Brain microvascular endothelial cell (primary cell): ENCODE measurements around the gene TMEM63A.

ENCODE experiments used
- DNase-seq: peaks from one replicate; pipeline ENCODE4 v3.0.0-alpha.2; 2020
- H3K27ac ChIP-seq: fragments of 250-450 bp; sonication (Bioruptor Pico); 2 replicates; pipeline ENCODE4 v1.5.1; 2020; ENCODE audit warnings: mild to moderate bottlenecking, moderate library complexity
- H3K27me3 ChIP-seq: fragments of 250-450 bp; sonication (Bioruptor Pico); replicated peaks from 2 replicates; pipeline ENCODE4 v1.5.1; 2020; ENCODE audit warnings: mild to moderate bottlenecking
- H3K36me3 ChIP-seq: fragments of 250-450 bp; sonication (Bioruptor Pico); replicated peaks from 2 replicates; pipeline ENCODE4 v1.5.1; 2020; ENCODE audit warnings: mild to moderate bottlenecking
- H3K4me3 ChIP-seq: 2 replicates; pipeline ENCODE4 v1.5.1; 2011; ENCODE audit warnings: low read depth, mild to moderate bottlenecking, control low read depth, low read length, moderate library complexity
- in situ Hi-C: cut with HindIII; loops from 2 replicates; pipeline ENCODE4 v1.10.0; 2017; ENCODE audit warnings: low sequenced_read_pairs, low pct_ligation_motif_present
- TF ChIP-seq, protein P1 (sequence below): IDR thresholded peaks from 2 replicates; pipeline ENCODE4 v1.5.1; 2011; ENCODE audit warnings: low read depth, mild to moderate bottlenecking, moderate library complexity, low read length, control low read depth, inconsistent platforms; ENCODE audit errors: missing control alignments

Gene TMEM63A

DNA sequence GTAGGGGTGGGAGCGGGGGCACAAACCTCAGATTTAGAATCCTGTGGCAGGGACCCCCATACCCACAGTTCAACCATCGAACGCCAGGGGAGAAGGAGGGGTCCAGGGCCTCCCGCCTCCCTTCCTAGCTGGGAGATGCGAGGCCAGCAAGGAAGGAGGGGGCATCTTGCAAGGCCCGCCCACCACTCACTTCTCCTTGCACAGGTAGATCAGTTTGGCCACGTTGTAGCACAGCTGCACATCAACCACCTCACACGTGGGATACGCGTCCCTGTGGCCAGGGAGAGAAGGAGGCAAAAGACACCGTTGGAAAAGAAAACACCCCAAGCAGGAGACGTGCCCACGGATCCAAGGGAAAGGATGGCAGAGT, 19.6 kb downstream of the TMEM63A start:
- Histone ChIP-seq H3K27ac (no peak overlapping the region), H3K36me3 (peaks cover 32% of the 10 kb centered on the region), H3K4me3 (no peak overlapping the region), H3K27me3 (no peaks in the 10 kb centered on the region)
- in situ Hi-C loops = no loop called here
- TF ChIP-seq, protein P1, sequence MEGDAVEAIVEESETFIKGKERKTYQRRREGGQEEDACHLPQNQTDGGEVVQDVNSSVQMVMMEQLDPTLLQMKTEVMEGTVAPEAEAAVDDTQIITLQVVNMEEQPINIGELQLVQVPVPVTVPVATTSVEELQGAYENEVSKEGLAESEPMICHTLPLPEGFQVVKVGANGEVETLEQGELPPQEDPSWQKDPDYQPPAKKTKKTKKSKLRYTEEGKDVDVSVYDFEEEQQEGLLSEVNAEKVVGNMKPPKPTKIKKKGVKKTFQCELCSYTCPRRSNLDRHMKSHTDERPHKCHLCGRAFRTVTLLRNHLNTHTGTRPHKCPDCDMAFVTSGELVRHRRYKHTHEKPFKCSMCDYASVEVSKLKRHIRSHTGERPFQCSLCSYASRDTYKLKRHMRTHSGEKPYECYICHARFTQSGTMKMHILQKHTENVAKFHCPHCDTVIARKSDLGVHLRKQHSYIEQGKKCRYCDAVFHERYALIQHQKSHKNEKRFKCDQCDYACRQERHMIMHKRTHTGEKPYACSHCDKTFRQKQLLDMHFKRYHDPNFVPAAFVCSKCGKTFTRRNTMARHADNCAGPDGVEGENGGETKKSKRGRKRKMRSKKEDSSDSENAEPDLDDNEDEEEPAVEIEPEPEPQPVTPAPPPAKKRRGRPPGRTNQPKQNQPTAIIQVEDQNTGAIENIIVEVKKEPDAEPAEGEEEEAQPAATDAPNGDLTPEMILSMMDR = no peak
- DNase-seq = no peak

DNA sequence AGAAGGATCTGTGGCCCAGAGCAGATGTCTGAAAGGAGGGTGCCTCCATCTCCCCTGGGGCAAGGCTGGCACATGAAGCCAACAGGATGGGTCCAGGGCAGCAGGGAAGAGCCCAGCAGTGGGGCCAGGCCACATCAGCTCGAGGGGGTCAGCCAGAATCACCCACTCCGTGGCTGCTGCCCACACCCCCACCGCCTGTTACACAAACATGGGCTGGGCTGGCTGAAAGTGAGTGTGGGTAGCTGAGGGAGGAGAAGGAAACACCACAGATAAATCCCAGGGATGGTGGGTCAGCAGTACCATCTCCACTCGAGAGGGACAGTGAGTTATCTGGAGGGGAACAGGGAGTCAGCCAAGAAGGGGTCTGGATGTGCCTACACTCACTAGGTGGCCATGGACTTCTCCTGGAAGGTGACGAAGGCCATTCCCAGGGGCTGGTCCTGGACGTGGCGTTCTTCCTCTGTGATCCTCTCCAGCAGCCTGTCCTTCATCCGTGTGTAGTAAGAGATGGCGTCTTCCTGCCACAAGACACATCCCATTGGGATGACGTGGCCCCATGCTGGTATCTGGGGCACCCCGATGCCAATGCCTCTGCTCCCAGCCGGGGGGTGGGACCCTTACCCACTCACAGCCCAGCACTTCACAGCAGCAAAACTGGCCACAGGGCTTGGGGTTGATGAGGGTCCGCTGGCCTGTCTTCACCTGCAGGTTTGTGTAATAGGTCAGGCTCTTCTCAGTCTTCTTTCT, 20.2 kb downstream of the TMEM63A start:
- no peaks in the 10 kb centered on the region for H3K27me3 ChIP-seq
- DNase-seq = no peak
- no peak overlapping the region for H3K4me3 ChIP-seq
- H3K36me3 ChIP-seq = peaks cover 31% of the 10 kb centered on the region
- in situ Hi-C loops = no loop called here
- no peak overlapping the region for H3K27ac ChIP-seq
- TF ChIP-seq, protein P1 = no peak

DNA sequence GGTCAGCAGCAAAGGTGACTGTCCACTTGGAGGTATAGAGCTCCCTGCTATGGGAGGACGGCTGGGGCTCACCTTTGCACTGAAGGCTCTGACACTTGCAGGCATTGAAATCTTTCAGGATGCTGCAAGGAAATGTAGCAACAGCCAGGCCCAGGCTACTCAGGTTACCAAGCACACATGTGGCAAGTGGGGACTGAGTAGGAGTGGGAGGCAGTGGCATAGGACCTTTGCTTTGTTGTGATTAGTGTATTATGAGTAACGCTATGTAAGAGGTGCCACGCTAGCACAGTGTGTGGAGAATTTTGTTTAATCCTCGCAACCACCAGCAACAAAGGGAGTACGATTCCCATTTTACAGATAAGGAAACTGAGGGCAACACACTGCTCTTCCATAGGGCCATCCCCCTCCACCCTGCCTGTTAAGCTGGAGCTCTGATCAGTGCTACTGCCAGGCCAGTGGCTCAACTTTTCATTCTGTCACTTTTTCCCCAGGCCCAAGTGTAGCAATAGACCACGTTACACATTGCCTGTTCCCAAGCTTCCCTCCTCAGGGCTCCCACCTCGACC, 21.2 kb downstream of the TMEM63A start:
- Histone ChIP-seq H3K27ac (no peak overlapping the region), H3K27me3 (no peaks in the 10 kb centered on the region), H3K4me3 (no peak overlapping the region), H3K36me3 (peaks cover 27% of the 10 kb centered on the region)
- DNase-seq = no peak
- TF ChIP-seq, protein P1 = no peak
- in situ Hi-C loops = no loop called here

DNA sequence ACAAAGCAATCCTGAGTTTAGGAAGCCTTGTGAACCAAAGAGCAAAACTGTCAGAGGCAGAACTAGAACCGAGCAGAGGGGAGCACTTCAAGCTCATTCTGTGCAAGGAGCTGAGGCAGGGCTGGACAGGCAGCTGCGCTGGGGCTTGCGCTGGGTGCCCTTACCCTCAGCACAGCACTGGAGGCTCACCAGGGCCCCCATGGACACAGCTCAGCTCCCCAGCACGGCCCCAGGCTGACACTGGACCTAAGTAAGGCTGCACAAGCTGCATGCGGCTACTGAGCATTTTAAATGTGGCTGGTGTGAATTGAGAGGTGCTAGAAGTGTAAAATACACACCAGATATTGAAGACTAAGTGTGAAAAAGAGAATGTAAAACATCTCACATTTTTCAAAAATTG, 22.1 kb downstream of the TMEM63A start:
- no peak overlapping the region for H3K27ac ChIP-seq
- in situ Hi-C loops = no loop called here
- H3K36me3 ChIP-seq = peaks cover 27% of the 10 kb centered on the region
- TF ChIP-seq, protein P1 = no peak
- DNase-seq = no peak
- no peaks in the 10 kb centered on the region for H3K27me3 ChIP-seq
- no peak overlapping the region for H3K4me3 ChIP-seq

DNA sequence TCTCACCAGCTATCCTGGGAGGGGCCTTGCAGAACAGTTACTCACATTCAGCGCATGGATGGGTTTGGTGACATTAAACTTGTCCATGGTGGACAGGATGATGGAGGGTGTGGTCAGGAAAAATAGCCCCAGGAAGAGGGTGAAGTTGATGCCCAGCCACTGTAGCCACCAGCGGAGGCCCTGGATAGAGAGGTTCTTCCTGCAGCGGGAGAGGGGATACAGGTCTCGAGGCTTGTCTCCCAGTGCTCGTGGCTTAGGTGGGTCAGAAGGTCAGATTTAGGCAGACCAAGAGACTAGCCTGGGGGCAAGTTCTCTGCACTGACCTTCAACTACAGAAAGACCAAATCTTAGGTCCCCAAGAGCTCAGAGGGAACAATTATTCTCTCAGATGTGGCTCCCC, 23.0 kb downstream of the TMEM63A start:
- H3K4me3 ChIP-seq = no peak overlapping the region
- TF ChIP-seq, protein P1 = no peak
- peaks cover 27% of the 10 kb centered on the region for H3K36me3 ChIP-seq
- no peak for DNase-seq
- in situ Hi-C loops = no loop called here
- H3K27ac ChIP-seq = no peak overlapping the region
- H3K27me3 ChIP-seq = no peaks in the 10 kb centered on the region
